Nephron progenitor cell (in vitro differentiated cells): ENCODE results near the gene SYTL1.
A peak's percentile ranks its signal among the peaks of the same experiment; 100 is the strongest.

Experiments
- DNase-seq: peaks from one replicate; pipeline ENCODE4 v3.0.0; 2021
- H3K27ac Mint-ChIP-seq: 2 replicates; pipeline ENCODE4 v1.8.0; 2021; ENCODE audit warnings: mild to moderate bottlenecking, moderate library complexity, mixed read lengths
- H3K27me3 Mint-ChIP-seq: 2 replicates; pipeline ENCODE4 v1.8.0; 2021; ENCODE audit warnings: mild to moderate bottlenecking, low read depth, mixed read lengths; ENCODE audit not compliant: poor library complexity
- H3K36me3 Mint-ChIP-seq: 2 replicates; pipeline ENCODE4 v1.8.0; 2021; ENCODE audit warnings: low read depth, mixed read lengths
- H3K4me1 Mint-ChIP-seq: 2 replicates; pipeline ENCODE4 v1.8.0; 2021; ENCODE audit warnings: mixed read lengths
- H3K4me3 Mint-ChIP-seq: 2 replicates; pipeline ENCODE4 v1.8.0; 2021; ENCODE audit warnings: mild to moderate bottlenecking, moderate library complexity, mixed read lengths
- H3K9me3 Mint-ChIP-seq: 2 replicates; pipeline ENCODE4 v1.8.0; 2021; ENCODE audit warnings: mild to moderate bottlenecking, moderate library complexity, mixed read lengths
- TF ChIP-seq, protein P1 (sequence below): fragments of 200-600 bp; sonication (generic); IDR thresholded peaks from 2 replicates; pipeline ENCODE4 v1.5.0; 2021; ENCODE audit warnings: antibody characterized with exemption

SYTL1 gene

DNA sequence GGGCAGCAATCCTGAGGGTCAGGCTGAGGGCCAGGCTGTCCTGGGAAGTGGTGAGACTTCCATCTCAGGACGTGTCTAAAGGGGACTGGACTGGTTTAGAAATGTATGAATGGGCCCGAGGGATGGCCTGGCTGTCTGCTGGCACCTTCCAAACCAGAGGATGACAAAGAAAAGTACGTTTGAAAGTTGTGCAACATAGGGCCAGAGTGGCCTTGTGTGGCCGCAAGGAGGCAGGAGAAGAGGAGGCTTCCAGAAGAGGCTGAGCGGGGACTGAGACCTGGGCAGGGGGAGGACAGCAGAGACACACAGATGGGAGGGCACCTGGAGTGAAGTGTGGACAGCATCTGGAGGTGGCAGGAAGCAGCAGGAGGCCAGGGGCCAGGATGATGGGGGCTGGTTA, 2.6 kb upstream of the SYTL1 start:
- peak overlapping the region; percentile 98 for H3K27ac Mint-ChIP-seq
- peak overlapping the region; percentile 16 for H3K4me3 Mint-ChIP-seq
- H3K4me1 Mint-ChIP-seq: peaks cover 53% of the 10 kb centered on the region
- no peaks in the 10 kb centered on the region for H3K9me3 Mint-ChIP-seq
- H3K27me3 Mint-ChIP-seq: peaks cover 3% of the 10 kb centered on the region
- TF ChIP-seq, protein P1, sequence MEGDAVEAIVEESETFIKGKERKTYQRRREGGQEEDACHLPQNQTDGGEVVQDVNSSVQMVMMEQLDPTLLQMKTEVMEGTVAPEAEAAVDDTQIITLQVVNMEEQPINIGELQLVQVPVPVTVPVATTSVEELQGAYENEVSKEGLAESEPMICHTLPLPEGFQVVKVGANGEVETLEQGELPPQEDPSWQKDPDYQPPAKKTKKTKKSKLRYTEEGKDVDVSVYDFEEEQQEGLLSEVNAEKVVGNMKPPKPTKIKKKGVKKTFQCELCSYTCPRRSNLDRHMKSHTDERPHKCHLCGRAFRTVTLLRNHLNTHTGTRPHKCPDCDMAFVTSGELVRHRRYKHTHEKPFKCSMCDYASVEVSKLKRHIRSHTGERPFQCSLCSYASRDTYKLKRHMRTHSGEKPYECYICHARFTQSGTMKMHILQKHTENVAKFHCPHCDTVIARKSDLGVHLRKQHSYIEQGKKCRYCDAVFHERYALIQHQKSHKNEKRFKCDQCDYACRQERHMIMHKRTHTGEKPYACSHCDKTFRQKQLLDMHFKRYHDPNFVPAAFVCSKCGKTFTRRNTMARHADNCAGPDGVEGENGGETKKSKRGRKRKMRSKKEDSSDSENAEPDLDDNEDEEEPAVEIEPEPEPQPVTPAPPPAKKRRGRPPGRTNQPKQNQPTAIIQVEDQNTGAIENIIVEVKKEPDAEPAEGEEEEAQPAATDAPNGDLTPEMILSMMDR: no peak
- peaks cover 13% of the 10 kb centered on the region for H3K36me3 Mint-ChIP-seq
- DNase-seq: no peak

DNA sequence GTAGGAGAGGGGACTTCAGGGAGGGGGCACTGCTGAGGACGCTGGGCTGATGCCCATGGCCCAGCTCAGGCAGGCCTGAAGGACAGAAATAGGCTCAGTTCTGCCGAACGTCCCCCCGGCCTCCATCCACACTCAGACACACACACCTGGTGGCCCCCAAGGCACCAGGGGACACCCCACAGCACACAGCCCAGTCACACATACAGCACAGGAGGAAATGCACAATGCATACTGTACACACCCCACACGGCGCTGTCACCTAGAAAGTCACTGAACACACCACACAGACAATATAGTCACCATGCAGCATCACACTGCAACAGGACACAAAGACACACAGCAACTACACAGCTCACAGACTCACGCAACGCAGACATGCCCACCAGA, 562 bp downstream of the SYTL1 start:
- TF ChIP-seq, protein P1: no peak
- Mint-ChIP-seq H3K4me3 (peak overlapping the region; percentile 57), H3K27ac (no peak overlapping the region), H3K27me3 (peaks cover 3% of the 10 kb centered on the region), H3K9me3 (no peaks in the 10 kb centered on the region), H3K36me3 (no peaks in the 10 kb centered on the region), H3K4me1 (peaks cover 53% of the 10 kb centered on the region)
- no peak for DNase-seq

DNA sequence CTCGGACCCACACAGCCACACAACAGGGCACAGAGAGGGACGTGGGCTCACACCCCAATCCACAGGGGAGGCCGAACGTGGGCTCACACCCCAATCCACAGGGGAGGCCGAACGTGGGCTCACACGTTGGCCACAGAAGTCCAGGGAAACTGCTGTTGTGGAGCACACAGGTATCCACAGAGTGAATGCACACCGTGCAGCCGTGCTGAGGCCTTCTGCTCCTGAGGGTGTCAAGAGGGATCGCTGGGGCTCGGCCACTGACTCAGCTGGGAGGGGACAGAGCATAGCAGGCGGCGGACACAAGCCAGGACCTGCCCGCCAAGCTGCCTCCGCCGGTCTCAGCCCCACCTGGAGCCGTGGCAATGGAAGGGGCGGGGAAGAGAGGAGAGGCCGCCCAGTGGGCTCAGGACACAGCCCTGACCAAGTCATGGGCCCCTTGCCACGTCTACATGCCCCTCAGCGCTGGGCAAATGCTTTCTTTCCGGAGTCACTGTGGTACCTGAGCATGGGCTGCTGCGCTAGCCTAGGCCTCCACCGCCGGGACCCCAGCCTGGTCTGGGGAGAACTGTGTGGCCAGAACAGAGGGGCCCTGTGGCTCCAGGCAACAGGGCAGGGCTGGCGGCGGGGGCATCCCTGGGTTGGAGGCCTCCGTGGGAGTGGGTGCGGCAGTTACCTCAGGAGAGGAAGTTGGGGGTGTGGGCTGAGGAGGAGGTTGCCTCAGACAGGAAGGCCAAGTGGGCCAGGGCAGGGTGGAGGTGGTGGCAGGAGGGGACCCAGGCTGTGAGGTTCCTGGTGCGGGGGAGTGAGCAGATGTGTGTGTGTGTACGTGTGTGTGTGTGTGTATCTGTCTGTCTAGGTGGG, 1.2 kb downstream of the SYTL1 start:
- TF ChIP-seq, protein P1: no peak
- Mint-ChIP-seq H3K4me3 (peak overlapping the region; percentile 57), H3K27me3 (peaks cover 6% of the 10 kb centered on the region), H3K27ac (no peak overlapping the region), H3K36me3 (no peaks in the 10 kb centered on the region), H3K9me3 (no peaks in the 10 kb centered on the region), H3K4me1 (peaks cover 57% of the 10 kb centered on the region)
- DNase-seq: peak; percentile 34

DNA sequence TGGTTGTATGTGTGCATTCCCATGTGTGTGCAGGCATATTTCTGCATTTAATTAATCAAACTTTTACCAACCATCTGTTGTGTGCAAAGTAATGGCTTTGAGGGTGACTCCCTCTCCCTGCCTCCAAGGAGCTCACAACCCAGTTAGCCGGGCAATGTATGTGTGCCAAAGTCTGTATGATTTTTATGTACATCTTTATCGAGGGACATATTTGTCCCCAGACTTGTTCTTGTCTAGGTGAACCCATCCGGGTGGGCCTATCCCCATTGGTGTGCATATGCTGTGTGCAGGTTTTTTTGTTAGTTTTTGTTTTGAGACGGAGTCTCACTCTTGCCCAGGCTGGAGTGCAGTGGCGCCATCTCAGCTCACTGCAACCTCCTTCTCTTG, 1.8 kb downstream of the SYTL1 start:
- Mint-ChIP-seq H3K4me1 (peaks cover 54% of the 10 kb centered on the region), H3K27ac (no peak overlapping the region), H3K4me3 (no peak overlapping the region), H3K9me3 (no peaks in the 10 kb centered on the region), H3K36me3 (no peaks in the 10 kb centered on the region), H3K27me3 (peaks cover 4% of the 10 kb centered on the region)
- TF ChIP-seq, protein P1: no peak
- DNase-seq: no peak

DNA sequence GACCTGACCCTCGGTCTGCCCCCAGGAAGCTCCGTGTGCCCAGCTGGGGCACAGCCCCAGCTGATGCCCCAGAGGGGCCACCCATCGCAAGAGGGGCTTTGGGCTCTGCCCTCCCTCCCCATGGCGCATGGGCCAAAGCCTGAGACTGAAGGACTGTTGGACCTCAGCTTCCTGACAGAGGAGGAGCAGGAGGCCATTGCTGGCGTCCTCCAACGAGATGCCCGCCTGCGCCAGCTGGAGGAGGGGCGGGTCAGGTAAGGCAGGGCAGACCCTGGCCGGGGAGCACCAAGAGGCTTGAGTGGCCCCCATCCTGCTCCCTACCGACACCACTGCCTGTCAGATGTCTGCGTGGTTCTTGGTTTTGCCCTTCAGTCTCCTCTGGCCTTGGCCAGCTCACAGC, 3.5 kb downstream of the SYTL1 start:
- no peak overlapping the region for H3K4me3 Mint-ChIP-seq
- H3K36me3 Mint-ChIP-seq: no peaks in the 10 kb centered on the region
- H3K9me3 Mint-ChIP-seq: no peaks in the 10 kb centered on the region
- no peak for DNase-seq
- H3K4me1 Mint-ChIP-seq: peaks cover 43% of the 10 kb centered on the region
- peaks cover 7% of the 10 kb centered on the region for H3K27me3 Mint-ChIP-seq
- TF ChIP-seq, protein P1: no peak
- H3K27ac Mint-ChIP-seq: no peak overlapping the region

DNA sequence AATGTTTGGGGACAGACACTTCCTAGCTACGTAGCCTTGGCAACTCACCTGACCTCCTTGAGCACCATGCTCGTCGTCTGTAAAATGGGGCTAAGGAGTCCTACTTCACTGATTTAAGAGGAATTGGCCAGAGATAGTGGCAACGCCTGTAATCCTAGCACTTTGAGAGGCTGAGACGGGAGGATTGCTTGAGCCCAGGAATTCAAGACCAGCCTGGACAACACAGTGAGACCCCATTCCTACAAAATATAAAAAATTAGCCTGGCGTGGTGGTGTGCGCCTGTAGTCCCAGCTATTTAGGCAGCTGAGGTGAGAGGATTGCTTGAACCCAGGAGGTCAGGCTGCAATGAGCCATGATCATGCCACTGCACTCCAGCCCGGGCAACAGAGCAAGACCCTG, 4.5 kb downstream of the SYTL1 start:
- Mint-ChIP-seq H3K27ac (no peak overlapping the region), H3K4me3 (no peak overlapping the region), H3K4me1 (peaks cover 35% of the 10 kb centered on the region), H3K36me3 (no peaks in the 10 kb centered on the region), H3K9me3 (no peaks in the 10 kb centered on the region), H3K27me3 (peaks cover 17% of the 10 kb centered on the region)
- DNase-seq: no peak
- TF ChIP-seq, protein P1: no peak
